MG63 (cell line): Measurements from ENCODE around the gene CALM1. TPM values are rescaled to one million over a fixed set of nuclear protein-coding genes. Genes with fewer than 3 reads are reported as not detected.
A peak's percentile ranks its signal among the peaks of the same experiment; 100 is the strongest.

Source experiments
- DNase-seq: peaks from one replicate; pipeline ENCODE4 v3.0.0-alpha.2; 2020
- H3K27me3 ChIP-seq: fragments of 250-450 bp; sonication (Bioruptor Pico); 2 replicates; pipeline ENCODE4 v1.5.1; 2020; ENCODE audit warnings: mild to moderate bottlenecking, moderate library complexity
- H3K36me3 ChIP-seq: fragments of 250-450 bp; sonication (Bioruptor Pico); 2 replicates; pipeline ENCODE4 v1.5.1; 2020; ENCODE audit warnings: mild to moderate bottlenecking, moderate library complexity
- H3K4me3 ChIP-seq: fragments of 250-450 bp; sonication (Bioruptor Pico); 2 replicates; pipeline ENCODE4 v1.5.1; 2020; ENCODE audit warnings: mild to moderate bottlenecking, moderate library complexity
- H3K9me3 ChIP-seq: fragments of 250-450 bp; sonication (Bioruptor Pico); 2 replicates; pipeline ENCODE4 v1.5.1; 2020; ENCODE audit warnings: mild to moderate bottlenecking, moderate library complexity
- total RNA-seq: library from RNA; depleted of rRNA; stranded (reverse); fragments of >200 nt; shearing (Covaris generic); gene quantifications from 2 replicates; pipeline ENCODE4 v1.2.3, GENCODE V29; 2014; ENCODE audit warnings: low replicate concordance

Gene CALM1
- total RNA-seq, 1 experiment from 2014 or later: 122 TPM

DNA sequence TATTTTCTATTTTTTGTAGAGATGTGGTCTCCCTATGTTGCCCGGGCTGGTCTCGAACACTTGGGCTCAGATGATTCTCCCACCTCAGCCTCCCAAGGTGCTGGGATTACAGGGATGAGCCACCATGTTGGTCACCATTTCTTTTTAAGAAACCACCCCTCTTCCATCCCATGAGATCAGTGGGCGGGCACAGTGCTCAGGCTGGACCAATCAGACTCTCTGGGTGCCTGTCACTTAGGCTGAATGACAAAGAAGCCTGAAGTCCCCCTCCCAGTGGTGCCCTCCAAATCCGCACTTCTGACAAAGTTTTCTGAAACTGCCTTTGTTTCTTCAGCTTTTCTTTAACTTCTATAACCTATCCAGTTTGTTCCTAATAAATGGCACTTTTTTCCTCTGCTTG, 48.2 kb downstream of the CALM1 start:
- Histone ChIP-seq H3K4me3 (no peak overlapping the region), H3K27me3 (no peaks in the 10 kb centered on the region), H3K9me3 (peaks cover 8% of the 10 kb centered on the region), H3K36me3 (no peaks in the 10 kb centered on the region)
- no peak for DNase-seq

GRCh38 chr14:90446405-90446804, 49.6 kb downstream of the CALM1 start:
- no peak for DNase-seq
- H3K36me3 ChIP-seq: no peaks in the 10 kb centered on the region
- peaks cover 8% of the 10 kb centered on the region for H3K9me3 ChIP-seq
- H3K27me3 ChIP-seq: no peaks in the 10 kb centered on the region
- H3K4me3 ChIP-seq: no peak overlapping the region

DNA sequence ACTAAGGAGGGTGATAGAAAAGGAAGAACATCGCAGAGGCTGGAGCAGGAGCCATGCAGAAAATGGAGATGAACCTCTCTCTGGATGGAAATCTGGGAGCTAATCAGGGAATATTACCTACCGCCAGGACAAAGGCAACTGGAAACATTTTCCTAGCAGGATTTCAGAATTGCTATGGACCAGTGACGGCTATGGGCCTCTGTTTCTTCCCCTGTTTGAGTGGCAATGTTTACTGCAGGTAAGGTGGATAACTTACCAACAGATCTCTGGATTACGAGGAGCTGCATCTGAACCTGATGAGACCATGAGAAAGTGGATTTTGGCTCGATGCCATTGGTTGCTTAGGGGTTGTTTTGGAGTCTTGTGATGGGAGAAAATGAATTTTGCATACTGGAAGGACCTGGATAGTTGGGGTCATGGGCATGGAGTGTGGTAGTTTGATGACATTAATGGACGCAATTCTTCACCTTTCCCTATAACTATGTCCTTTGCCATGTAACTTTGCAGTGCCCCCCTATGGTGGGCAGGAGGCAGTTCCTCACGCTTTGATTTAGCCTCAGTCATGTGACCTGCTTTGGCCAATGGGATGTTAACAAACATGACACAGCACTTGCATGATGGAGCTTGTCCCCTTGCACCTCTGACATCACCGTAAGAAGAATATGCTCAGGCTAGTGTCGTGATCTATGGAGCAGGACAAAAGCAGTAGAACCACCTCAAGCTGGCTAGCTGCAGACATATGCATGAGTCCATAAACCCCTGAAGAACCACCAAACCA, 51.1 kb downstream of the CALM1 start:
- Histone ChIP-seq H3K4me3 (no peak overlapping the region), H3K27me3 (no peaks in the 10 kb centered on the region), H3K36me3 (no peaks in the 10 kb centered on the region), H3K9me3 (peaks cover 8% of the 10 kb centered on the region)
- DNase-seq: no peak

DNA sequence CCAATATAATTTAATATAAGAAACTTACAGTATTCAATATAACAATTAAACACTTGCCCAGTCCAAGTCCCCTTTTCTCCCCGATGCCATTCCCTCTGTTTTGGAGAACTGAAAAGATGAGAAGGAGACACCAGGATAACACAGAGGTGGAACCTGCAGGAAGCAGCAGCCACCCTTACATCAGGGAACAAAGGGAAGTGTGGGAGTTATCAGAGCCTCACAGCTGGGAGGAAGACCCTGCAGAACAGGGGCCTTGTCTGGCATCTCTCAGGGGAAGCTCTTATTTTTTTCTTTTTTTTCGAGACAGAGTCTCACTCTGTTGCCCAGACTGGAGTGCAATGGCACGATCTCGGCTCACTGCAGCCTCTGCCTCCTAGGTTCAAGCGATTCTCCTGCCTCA, 52.6 kb downstream of the CALM1 start:
- DNase-seq: no peak
- no peaks in the 10 kb centered on the region for H3K36me3 ChIP-seq
- H3K27me3 ChIP-seq: no peaks in the 10 kb centered on the region
- no peak overlapping the region for H3K4me3 ChIP-seq
- peaks cover 8% of the 10 kb centered on the region for H3K9me3 ChIP-seq

DNA sequence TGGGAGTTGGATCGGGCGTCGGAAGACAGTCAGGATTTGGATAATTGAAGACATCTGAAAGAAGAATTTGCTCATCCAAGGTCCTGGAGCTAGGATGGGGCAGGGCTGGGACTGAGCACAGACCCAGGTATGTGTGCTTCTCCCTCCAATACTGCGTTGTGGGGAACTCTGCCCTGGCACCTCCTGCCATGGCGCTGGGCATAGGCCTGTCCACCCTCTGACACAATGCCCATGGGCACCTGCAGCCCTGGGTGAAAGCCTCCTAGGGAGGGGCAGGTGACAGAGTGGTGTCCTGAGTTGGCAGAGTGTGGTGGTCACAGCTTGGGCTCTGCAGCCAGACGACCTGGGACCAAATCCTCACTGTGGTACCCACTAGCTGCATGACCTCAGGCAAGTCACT, 53.3 kb downstream of the CALM1 start:
- Histone ChIP-seq H3K36me3 (no peaks in the 10 kb centered on the region), H3K4me3 (no peak overlapping the region), H3K9me3 (peaks cover 8% of the 10 kb centered on the region), H3K27me3 (no peaks in the 10 kb centered on the region)
- no peak for DNase-seq

DNA sequence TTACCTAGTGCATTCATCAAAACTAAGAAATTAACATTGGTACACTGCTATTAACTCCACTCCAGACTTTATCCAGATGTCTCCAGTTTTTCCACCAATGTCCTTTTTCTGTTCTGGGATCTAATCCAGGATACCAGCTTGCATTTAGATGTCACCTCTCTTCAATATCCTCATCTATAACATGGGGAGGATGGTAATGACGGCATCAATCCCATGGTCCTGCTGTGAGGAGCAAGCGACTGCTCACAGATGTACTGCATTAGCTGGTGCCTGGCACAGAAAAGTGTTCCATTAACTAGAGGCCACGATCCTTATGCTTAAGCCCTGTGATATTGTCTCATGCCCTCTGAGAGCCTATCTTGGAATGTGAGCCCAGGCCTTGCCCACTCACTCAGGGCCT, 53.8 kb downstream of the CALM1 start:
- DNase-seq: no peak
- Histone ChIP-seq H3K4me3 (no peak overlapping the region), H3K27me3 (no peaks in the 10 kb centered on the region), H3K36me3 (no peaks in the 10 kb centered on the region), H3K9me3 (peaks cover 8% of the 10 kb centered on the region)

DNA sequence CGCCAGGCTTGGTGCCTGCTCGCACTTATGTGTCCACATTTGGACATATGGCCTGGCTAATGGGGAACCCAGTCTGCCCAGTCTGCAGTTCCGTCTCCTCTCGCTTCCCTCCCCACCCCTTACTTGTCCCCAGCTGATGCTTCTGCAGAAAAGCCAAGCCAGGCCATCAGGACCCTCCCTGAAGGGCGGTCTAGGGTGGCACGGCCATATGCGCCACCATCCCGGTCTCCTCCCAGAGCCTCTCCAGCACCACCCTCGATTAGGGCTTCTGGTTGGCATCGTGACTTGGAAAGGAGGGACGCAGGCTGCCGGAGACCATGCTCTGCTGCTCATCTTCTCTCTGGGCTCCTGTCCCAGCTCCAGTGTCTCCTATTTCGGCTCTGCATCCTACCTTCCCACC, 54.6 kb downstream of the CALM1 start:
- Histone ChIP-seq H3K9me3 (peaks cover 8% of the 10 kb centered on the region), H3K27me3 (no peaks in the 10 kb centered on the region), H3K36me3 (no peaks in the 10 kb centered on the region), H3K4me3 (no peak overlapping the region)
- DNase-seq: no peak

- Histone ChIP-seq H3K9me3 (peaks cover 8% of the 10 kb centered on the region), H3K27me3 (no peaks in the 10 kb centered on the region), H3K36me3 (no peaks in the 10 kb centered on the region), H3K4me3 (no peak overlapping the region)
- no peak for DNase-seq
These were observed 55.1 kb downstream of the CALM1 start for GRCh38 chr14:90451961-90452360.

DNA sequence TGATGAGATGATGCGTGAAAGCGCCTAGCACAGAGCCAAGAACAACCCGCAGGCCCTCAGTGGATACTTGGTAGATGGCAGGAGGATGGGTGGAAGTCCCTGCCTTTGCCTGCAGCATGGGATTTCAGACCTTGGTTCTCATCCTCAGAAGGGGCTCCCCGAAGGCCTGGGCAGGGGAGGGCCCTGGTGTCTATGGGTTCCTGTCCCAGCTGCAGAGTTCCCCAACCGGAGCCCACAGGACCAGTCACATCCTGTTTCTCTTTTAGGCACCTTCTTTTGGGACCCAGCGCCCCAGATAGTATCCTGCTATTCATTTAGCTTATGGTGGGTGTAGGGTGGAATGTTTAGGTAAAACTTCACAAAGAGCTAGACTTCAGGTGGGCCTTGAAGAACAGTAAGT, 55.5 kb downstream of the CALM1 start:
- Histone ChIP-seq H3K4me3 (no peak overlapping the region), H3K36me3 (no peaks in the 10 kb centered on the region)
- DNase-seq: no peak

GRCh38 chr14:90453401-90453951, 56.6 kb downstream of the CALM1 start:
- DNase-seq: no peak
- H3K36me3 ChIP-seq: no peaks in the 10 kb centered on the region
- H3K9me3 ChIP-seq: no peaks in the 10 kb centered on the region
- no peak overlapping the region for H3K4me3 ChIP-seq
- H3K27me3 ChIP-seq: no peaks in the 10 kb centered on the region

More for the DNA sequence above, 55.5 kb downstream of the CALM1 start:
- H3K9me3 ChIP-seq: peaks cover 6% of the 10 kb centered on the region
- no peaks in the 10 kb centered on the region for H3K27me3 ChIP-seq

DNA sequence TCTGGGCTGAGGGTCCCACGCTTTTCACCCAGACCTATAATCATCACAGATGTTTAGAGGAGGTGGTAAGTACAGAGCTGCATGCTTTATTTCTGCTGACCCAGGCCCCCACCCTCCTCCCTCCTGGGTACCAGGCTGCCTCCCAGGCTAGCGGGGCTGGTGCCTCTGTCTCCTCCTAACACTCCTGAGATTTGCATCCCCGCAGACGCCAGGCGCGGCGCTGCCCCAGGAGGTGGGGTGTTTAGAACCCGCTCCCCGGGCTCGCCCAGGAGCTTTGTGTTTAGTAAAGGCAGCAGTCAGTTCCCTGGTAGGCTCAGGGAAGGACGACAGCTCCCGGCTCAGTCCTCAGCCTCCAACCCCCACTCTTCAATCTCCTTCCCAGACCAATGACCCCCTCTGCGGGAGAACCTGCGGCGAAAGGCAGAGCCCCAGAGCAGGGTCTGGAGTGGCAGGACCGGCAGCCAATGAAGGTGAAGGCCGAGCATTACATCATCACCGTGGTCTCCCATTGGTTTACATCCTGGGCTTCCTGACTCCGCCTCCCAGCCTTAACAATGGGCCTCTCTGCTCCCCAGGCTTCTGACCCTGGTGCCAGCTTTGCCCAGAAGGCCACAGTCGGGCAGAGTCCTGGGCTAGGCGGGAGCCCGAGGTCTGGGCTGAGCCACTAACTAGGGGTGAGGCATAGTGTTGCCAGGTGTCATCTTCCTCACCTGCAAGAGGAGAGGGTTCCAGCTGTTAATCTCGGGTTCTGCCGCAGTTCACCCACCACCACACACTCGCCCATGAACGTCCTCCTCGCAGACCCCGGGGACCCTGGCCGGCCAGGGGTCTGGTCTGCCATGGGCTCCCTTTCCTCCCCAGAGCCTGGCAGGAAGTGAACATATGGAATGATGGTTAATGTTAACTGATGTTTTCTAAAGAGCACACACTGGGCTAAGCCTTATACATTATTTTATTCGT, 57.5 kb downstream of the CALM1 start:
- H3K9me3 ChIP-seq: no peaks in the 10 kb centered on the region
- no peaks in the 10 kb centered on the region for H3K27me3 ChIP-seq
- H3K36me3 ChIP-seq: no peaks in the 10 kb centered on the region
- no peak overlapping the region for H3K4me3 ChIP-seq
- DNase-seq: peak; percentile 37

- no peaks in the 10 kb centered on the region for H3K36me3 ChIP-seq
- no peaks in the 10 kb centered on the region for H3K9me3 ChIP-seq
- no peak for DNase-seq
- no peak overlapping the region for H3K4me3 ChIP-seq
- no peaks in the 10 kb centered on the region for H3K27me3 ChIP-seq
These were observed 58.3 kb downstream of the CALM1 start for GRCh38 chr14:90455100-90455571.

DNA sequence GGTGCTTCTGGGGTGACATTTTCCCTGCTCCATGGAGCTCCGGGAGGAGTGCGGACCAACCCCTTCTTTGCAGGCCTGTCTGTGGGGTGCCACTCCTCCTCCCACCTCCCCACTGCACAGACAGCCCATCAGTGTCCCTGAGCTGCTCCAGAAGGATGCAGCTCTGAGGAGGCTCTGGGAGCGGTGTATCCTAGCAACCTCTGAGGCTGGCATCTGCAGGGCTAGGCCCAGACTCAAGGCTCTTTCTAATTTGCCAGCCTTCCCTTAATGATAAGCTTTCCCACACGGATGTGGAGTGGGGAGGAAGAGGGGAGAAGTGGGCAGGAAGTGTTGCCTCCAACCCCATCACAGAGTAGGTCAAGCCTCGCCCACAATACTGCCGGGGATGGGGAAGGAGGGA, 59.7 kb downstream of the CALM1 start:
- Histone ChIP-seq H3K9me3 (no peaks in the 10 kb centered on the region), H3K36me3 (no peaks in the 10 kb centered on the region)

DNA sequence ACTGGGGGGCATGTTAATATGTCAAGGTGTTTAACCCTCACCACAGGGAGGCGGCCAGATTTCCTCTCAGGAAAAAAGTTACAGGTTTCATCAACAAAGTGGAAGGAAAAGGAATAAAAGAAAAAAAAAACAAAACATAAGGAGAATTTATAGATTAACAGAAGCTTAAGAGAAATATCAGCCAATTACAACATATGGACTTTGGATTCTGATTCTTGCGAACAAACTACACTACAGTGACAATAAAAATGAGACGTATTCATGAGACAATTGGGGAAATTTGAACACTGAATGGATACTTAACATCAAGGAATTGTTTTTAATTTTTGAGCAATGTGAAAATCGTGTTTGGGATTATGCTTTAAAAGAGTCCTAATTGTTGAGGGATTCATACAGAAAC, 60.4 kb downstream of the CALM1 start:
- Histone ChIP-seq H3K36me3 (no peaks in the 10 kb centered on the region), H3K27me3 (no peaks in the 10 kb centered on the region), H3K4me3 (no peak overlapping the region), H3K9me3 (no peaks in the 10 kb centered on the region)
- no peak for DNase-seq

More for the DNA sequence above, 59.7 kb downstream of the CALM1 start:
- Histone ChIP-seq H3K27me3 (no peaks in the 10 kb centered on the region), H3K4me3 (no peak overlapping the region)
- no peak for DNase-seq
